Panc1 (cell line): ENCODE data around the gene SLCO2A1. TPM values are rescaled to one million over a fixed set of nuclear protein-coding genes. Genes with fewer than 3 reads are reported as not detected.

Experiments used
- ATAC-seq: fragments of 200-7000 bp; cut with Tn5 transposase; 2 replicates; pipeline ENCODE4 v1.9.1; 2020; ENCODE audit warnings: mild to moderate bottlenecking, moderate library complexity
- BruUV-seq: library from RNA; stranded (reverse); fragments of 400-500 nt; replicated peaks from 2 replicates; lab custom pipeline; 2021; lab: Mats Ljungman, UMichigan
- CTCF ChIA-PET: fragments of 300-600 bp; sonication (Branson Sonifier 250); formaldehyde crosslinking; loops from one replicate; lab custom pipeline; 2022; ENCODE audit warnings: antibody characterized with exemption; lab: Charles Lee
- POLR2A ChIA-PET: fragments of 300-600 bp; sonication (Branson Sonifier 250); formaldehyde crosslinking; loops from one replicate; lab custom pipeline; 2022; ENCODE audit warnings: antibody characterized with exemption; lab: Charles Lee
- DNase-seq: peaks from one replicate; pipeline ENCODE4 v3.0.0-alpha.2; 2010; ENCODE audit warnings: low read depth, low spot score
- H3K27ac ChIP-seq: 2 replicates; pipeline ENCODE4 v1.5.1; 2011; ENCODE audit warnings: mild to moderate bottlenecking, low read length, inconsistent platforms
- H3K27me3 ChIP-seq: fragments of 200-500 bp; sonication (Bioruptor generic); 2 replicates; pipeline ENCODE4 v1.6.0; 2014; ENCODE audit warnings: low read length, inconsistent platforms; ENCODE audit not compliant: control insufficient read depth, insufficient read depth
- H3K36me3 ChIP-seq: fragments of 200-500 bp; sonication (Bioruptor generic); 2 replicates; pipeline ENCODE4 v1.5.1; 2014; ENCODE audit warnings: inconsistent platforms, mild to moderate bottlenecking, low read length, moderate library complexity; ENCODE audit not compliant: control insufficient read depth, insufficient read depth
- H3K4me1 ChIP-seq: 2 replicates; pipeline ENCODE4 v1.5.1; 2011; ENCODE audit warnings: inconsistent platforms, mild to moderate bottlenecking, low read length, moderate library complexity; ENCODE audit not compliant: control insufficient read depth, insufficient read depth
- H3K4me3 ChIP-seq, 2 experiments: 2 replicates each; pipeline ENCODE4 v1.5.1; 2011 to 2012; ENCODE audit warnings: low read depth in 2 of 2, low read length in 2 of 2, mild to moderate bottlenecking in 2 of 2, inconsistent platforms in 1 of 2, moderate library complexity in 1 of 2
- H3K9me3 ChIP-seq: fragments of 200-500 bp; sonication (Bioruptor generic); 2 replicates; pipeline ENCODE4 v1.5.1; 2014; ENCODE audit warnings: low read depth, mild to moderate bottlenecking, inconsistent platforms, low read length, moderate library complexity; ENCODE audit not compliant: control insufficient read depth, insufficient read depth
- CTCF ChIP-seq: fragments of 450-650 bp; IDR thresholded peaks from 2 replicates; pipeline ENCODE4 v1.5.1; 2017; ENCODE audit warnings: mild to moderate bottlenecking
- POLR2AphosphoS5 ChIP-seq: IDR thresholded peaks from 2 replicates; pipeline ENCODE4 v1.6.1; 2012; ENCODE audit warnings: mild to moderate bottlenecking, low read depth, low read length, moderate library complexity
- REST ChIP-seq, 2 experiments: IDR thresholded peaks; 2 replicates each; pipeline ENCODE4 v1.6.1; 2011 to 2012; ENCODE audit warnings: low read depth in 2 of 2, control low read depth in 1 of 2, low read length in 1 of 2, mild to moderate bottlenecking in 1 of 2, moderate library complexity in 1 of 2; ENCODE audit not compliant: insufficient read depth in 1 of 2
- SIN3A ChIP-seq: IDR thresholded peaks from 2 replicates; pipeline ENCODE4 v1.6.1; 2012; ENCODE audit warnings: low read depth, mild to moderate bottlenecking, low read length, moderate library complexity, borderline replicate concordance; ENCODE audit not compliant: insufficient read depth
- TCF7L2 ChIP-seq: IDR thresholded peaks from 2 replicates; pipeline ENCODE4 v1.6.1; 2011; ENCODE audit warnings: mild to moderate bottlenecking, low read depth, low read length, inconsistent platforms
- in situ Hi-C: cut with HindIII; loops from 2 replicates; pipeline ENCODE4 v1.10.0; 2016; ENCODE audit warnings: low sequenced_read_pairs, low pct_unique_long_range_greater_than_20kb
- intact Hi-C: fragments of 100-400 bp; cut with micrococcal nuclease; formaldehyde crosslinking; loops from one replicate; pipeline ENCODE4 v1.10.0; 2022; ENCODE audit not compliant: unreplicated experiment
- total RNA-seq: library from RNA; stranded (reverse); gene quantifications from one replicate; pipeline ENCODE4 v1.2.1, GENCODE V29; 2021; ENCODE audit not compliant: unreplicated experiment

The SLCO2A1 gene
- total RNA-seq, 1 experiment from 2014 or later: 0.62 TPM

GRCh38 chr3:134035836-134036235 is 6.1 kb upstream of the SLCO2A1 start:
- Histone ChIP-seq H3K4me3 (no peak overlapping the region), H3K9me3 (no peaks in the 10 kb centered on the region), H3K36me3 (no peaks in the 10 kb centered on the region), H3K27ac (no peak overlapping the region), H3K4me1 (no peaks in the 10 kb centered on the region), H3K27me3 (no peaks in the 10 kb centered on the region)
- ChIA-PET POLR2A (no interaction called here), CTCF (no interaction called here)
- DNase-seq: no peak
- BruUV-seq: no TSS peak
- in situ Hi-C loops (no loop called here), intact Hi-C loops (no loop called here)
- TF ChIP-seq TCF7L2 (no peak), POLR2AphosphoS5 (no peak), SIN3A (no peak)
- no peak for ATAC-seq

- H3K27me3 ChIP-seq: no peaks in the 10 kb centered on the region
- intact Hi-C loops: loop anchor here (5.0 kb wide), 1 partner anchor 92 kb away; no protein-coding TSS in a partner anchor
- ATAC-seq: no peak
- no peak overlapping the region for H3K27ac ChIP-seq
- no peaks in the 10 kb centered on the region for H3K4me1 ChIP-seq
- ChIA-PET POLR2A (no interaction called here), CTCF (no interaction called here)
- H3K36me3 ChIP-seq: no peaks in the 10 kb centered on the region
- TF ChIP-seq CTCF (no peak), POLR2AphosphoS5 (no peak), SIN3A (no peak), REST (IDR thresholded peaks at IDR 0.05; ENCODE audit: insufficient read depth in 1 of 2, low read depth in 2 of 2, low read length in 1 of 2) (no peak), TCF7L2 (no peak)
- in situ Hi-C loops: no loop called here
- BruUV-seq: no TSS peak
- no peak for DNase-seq
- no peak overlapping the region for H3K4me3 ChIP-seq
- H3K9me3 ChIP-seq: no peaks in the 10 kb centered on the region
These were observed 4.5 kb upstream of the SLCO2A1 start for GRCh38 chr3:134034005-134034785.
